HepG2 (cell line): ENCODE data around the gene TOMM40L. TPM values are rescaled to one million over a fixed set of nuclear protein-coding genes. Genes with fewer than 3 reads are reported as not detected.

ENCODE experiments used
- HNRNPLL ChIP-seq: fragments of 200-400 bp; formaldehyde crosslinking; IDR thresholded peaks from 2 replicates; pipeline ENCODE4 v1.6.1; 2017; ENCODE audit warnings: mild to moderate bottlenecking, low read depth, low read length; ENCODE audit not compliant: poor library complexity, severe bottlenecking
- HOXA5 ChIP-seq: sonication (generic); formaldehyde crosslinking; IDR thresholded peaks from 2 replicates; pipeline ENCODE4 v1.4.0; 2020; ENCODE audit warnings: missing genetic modification reagents
- JUN ChIP-seq: sonication (generic); formaldehyde crosslinking; IDR thresholded peaks from 2 replicates; pipeline ENCODE4 v1.4.0; 2020; ENCODE audit warnings: mild to moderate bottlenecking, missing genetic modification reagents
- MIXL1 ChIP-seq: IDR thresholded peaks from 2 replicates; pipeline ENCODE4 v1.6.1; 2016
- MTF1 ChIP-seq: sonication (generic); formaldehyde crosslinking; IDR thresholded peaks from 2 replicates; pipeline ENCODE4 v1.5.0; 2020; ENCODE audit warnings: missing genetic modification reagents
- NFE2L2 ChIP-seq: fragments of 150-350 bp; IDR thresholded peaks from 2 replicates; pipeline ENCODE4 v1.6.1; 2014; ENCODE audit warnings: low read length
- NR2F6 ChIP-seq, 2 experiments: IDR thresholded peaks; 2 replicates each; pipeline ENCODE4 v1.6.1; 2016; ENCODE audit warnings: antibody characterized with exemption in 1 of 2, mild to moderate bottlenecking in 1 of 2
- REPIN1 ChIP-seq: sonication (generic); formaldehyde crosslinking; IDR thresholded peaks from 2 replicates; pipeline ENCODE4 v1.8.0; 2022; ENCODE audit warnings: missing genetic modification reagents, low read depth, mild to moderate bottlenecking, borderline replicate concordance
- RNF2 ChIP-seq: fragments of 450-650 bp; conservative IDR thresholded peaks from 2 replicates; pipeline ENCODE4 v1.6.1; 2016; ENCODE audit warnings: low read depth
- SATB2 ChIP-seq: sonication (generic); formaldehyde crosslinking; IDR thresholded peaks from 2 replicates; pipeline ENCODE4 v1.5.0; 2020; ENCODE audit warnings: missing genetic modification reagents
- SP2 ChIP-seq: sonication (generic); formaldehyde crosslinking; IDR thresholded peaks from 2 replicates; pipeline ENCODE4 v1.5.1; 2020; ENCODE audit warnings: mild to moderate bottlenecking, missing genetic modification reagents
- TAF15 ChIP-seq: fragments of 200-400 bp; formaldehyde crosslinking; IDR thresholded peaks from one replicate; pipeline ENCODE4 v1.6.1; 2018; ENCODE audit warnings: mild to moderate bottlenecking, low read depth, low read length; ENCODE audit not compliant: poor library complexity, severe bottlenecking
- ZBTB38 ChIP-seq: sonication (generic); formaldehyde crosslinking; IDR thresholded peaks from 2 replicates; pipeline ENCODE4 v1.5.1; 2020; ENCODE audit warnings: mild to moderate bottlenecking, missing genetic modification reagents
- ZFP36L2 ChIP-seq: sonication (generic); formaldehyde crosslinking; IDR thresholded peaks from 2 replicates; pipeline ENCODE4 v1.4.0; 2020; ENCODE audit warnings: missing genetic modification reagents
- ZNF17 ChIP-seq: sonication (generic); formaldehyde crosslinking; IDR thresholded peaks from 2 replicates; pipeline ENCODE4 v1.5.0; 2020; ENCODE audit warnings: mild to moderate bottlenecking, missing genetic modification reagents
- ZNF264 ChIP-seq: sonication (generic); formaldehyde crosslinking; IDR thresholded peaks from 2 replicates; pipeline ENCODE4 v1.4.0; 2020; ENCODE audit warnings: missing genetic modification reagents
- ZNF274 ChIP-seq: sonication (generic); formaldehyde crosslinking; IDR thresholded peaks from 2 replicates; pipeline ENCODE4 v1.5.1; 2020; ENCODE audit warnings: mild to moderate bottlenecking, missing genetic modification reagents
- ZNF34 ChIP-seq: sonication (generic); formaldehyde crosslinking; IDR thresholded peaks from 2 replicates; pipeline ENCODE4 v1.4.0; 2020; ENCODE audit warnings: mild to moderate bottlenecking, missing genetic modification reagents, borderline replicate concordance
- ZNF383 ChIP-seq: sonication (generic); formaldehyde crosslinking; IDR thresholded peaks from 2 replicates; pipeline ENCODE4 v1.4.0; 2020; ENCODE audit warnings: missing genetic modification reagents, mild to moderate bottlenecking, borderline replicate concordance
- ZNF564 ChIP-seq: sonication (generic); formaldehyde crosslinking; IDR thresholded peaks from 2 replicates; pipeline ENCODE4 v1.8.1; 2023; ENCODE audit warnings: mild to moderate bottlenecking, missing genetic modification reagents
- ZNF766 ChIP-seq: sonication (generic); formaldehyde crosslinking; IDR thresholded peaks from 2 replicates; pipeline ENCODE4 v1.5.0; 2020; ENCODE audit warnings: missing genetic modification reagents, borderline replicate concordance
- polyA plus RNA-seq, 8 experiments: library from polyadenylated mRNA; depleted of rRNA in 3 of 8; stranded (reverse) in 7 of 8; unstranded in 1 of 8; fragments of >200 nt; fragmentation: Illumina TruSeq in 4 of 8; extraction: Trizol in 4 of 8; gene quantifications; 2 replicates each; pipeline versions ENCODE4 v1.2.1 to v1.2.3, GENCODE V29; 2011 to 2016; ENCODE audit warnings: low read depth in 4 of 8, missing spikeins in 1 of 8, mixed read lengths in 1 of 8; ENCODE audit not compliant: insufficient read depth in 1 of 8
- total RNA-seq, 5 experiments: library from RNA; depleted of rRNA; stranded (reverse); fragments of >200 nt; fragmentation: Illumina TruSeq; extraction: Trizol; gene quantifications; 2 replicates each; pipeline ENCODE4 v1.2.3, GENCODE V29; 2016; ENCODE audit warnings: low read depth in 1 of 5
- TF ChIP-seq, protein P1 (sequence below): sonication (generic); formaldehyde crosslinking; IDR thresholded peaks from 2 replicates; pipeline ENCODE4 v1.8.1; 2023; ENCODE audit warnings: mild to moderate bottlenecking, moderate library complexity, missing genetic modification reagents
- TF ChIP-seq, protein P2 (sequence below): sonication (generic); formaldehyde crosslinking; IDR thresholded peaks from 2 replicates; pipeline ENCODE4 v1.4.0; 2020; ENCODE audit warnings: missing genetic modification reagents, borderline replicate concordance
- TF ChIP-seq, protein P3 (sequence below): sonication (generic); formaldehyde crosslinking; IDR thresholded peaks from 2 replicates; pipeline ENCODE4 v1.8.0; 2022; ENCODE audit warnings: missing genetic modification reagents, mild to moderate bottlenecking, moderate library complexity, borderline replicate concordance
- TF ChIP-seq, protein P4 (sequence below): sonication (generic); formaldehyde crosslinking; IDR thresholded peaks from 2 replicates; pipeline ENCODE4 v1.8.0; 2022; ENCODE audit warnings: mild to moderate bottlenecking, missing genetic modification reagents, moderate library complexity

The TOMM40L gene
- total and polyA plus RNA-seq, 2 of the 13 experiments (the other 11 are each of a cell fraction or from before 2014, with no cell fraction given) = 14.1 to 26.2 TPM

DNA sequence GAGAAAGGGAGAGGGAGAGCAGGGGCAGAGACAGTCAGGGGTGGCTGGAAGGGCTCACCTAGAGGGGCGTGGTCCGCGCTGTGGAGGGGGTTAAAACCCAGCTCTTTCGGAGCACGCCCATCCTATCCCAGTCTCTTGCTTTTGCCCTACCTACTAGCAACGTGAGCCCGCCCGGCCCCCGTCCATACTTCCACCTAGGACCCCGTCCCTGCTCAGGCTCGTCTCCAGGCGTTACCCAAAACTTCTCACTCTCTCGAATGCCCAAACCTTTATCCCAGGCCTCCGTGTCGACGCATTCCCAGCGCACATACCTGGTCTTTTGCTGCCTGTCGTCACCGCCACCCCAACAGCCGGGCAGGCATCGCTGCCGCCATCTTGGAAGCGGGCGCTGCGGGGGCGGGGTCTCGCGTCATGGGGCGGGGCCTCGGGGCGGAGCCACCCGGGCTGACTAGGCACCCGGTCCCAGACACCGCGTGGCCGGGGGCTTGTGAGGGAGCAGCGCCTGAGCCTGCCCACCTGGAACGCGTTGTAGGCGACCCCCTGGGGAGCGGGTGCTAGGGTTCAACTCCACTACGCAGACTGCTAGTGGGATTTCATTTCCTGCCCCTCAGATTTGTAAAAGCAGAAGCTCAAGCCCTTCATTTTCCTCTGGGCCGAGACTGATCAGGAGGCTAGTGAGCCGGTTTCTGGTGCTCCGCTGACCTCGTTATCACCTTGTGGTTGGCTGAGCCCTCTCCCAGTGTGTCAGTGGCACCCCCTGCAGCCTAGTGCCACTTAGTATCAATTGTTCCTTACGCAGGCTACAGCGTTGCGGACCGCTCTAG lies 48.5 kb upstream of the TOMM40L start, which contains the start of gene B4GALT3 (continued):
- TF ChIP-seq SP2 (CRISPR knock-in tag) (no peak), ZFP36L2 (CRISPR knock-in tag) (peak; percentile 71; the same call in 1 of the 2 replicates), ZNF34 (CRISPR knock-in tag) (peak; percentile 95), ZNF264 (CRISPR knock-in tag) (peak; percentile 99), HNRNPLL (peak; percentile 57), MIXL1 (CRISPR knock-in tag) (peak; percentile 39; the same call in 1 of the 2 replicates), TAF15 (no peak), SATB2 (CRISPR knock-in tag) (0 out of 2 replicates have a peak, but pooled peaks have one; percentile 39), HOXA5 (CRISPR knock-in tag) (no peak), ZNF564 (CRISPR knock-in tag) (peak; percentile 42; the same call in 1 of the 2 replicates), ZNF17 (no peak), RNF2 (peak; percentile 79; the same call in 1 of the 2 replicates), ZNF274 (CRISPR knock-in tag) (peak; percentile 68; the same call in 1 of the 2 replicates), REPIN1 (no peak), MTF1 (no peak), ZNF383 (CRISPR knock-in tag) (no peak), NFE2L2 (no peak), ZNF766 (no peak), ZBTB38 (CRISPR knock-in tag) (peak; percentile 30; the same call in 1 of the 2 replicates), NR2F6 (IDR thresholded peaks at IDR 0.05) (no peak; the same call in none of the 2 replicates), NR2F6 (CRISPR knock-in tag; IDR thresholded peaks at IDR 0.05) (peak; percentile 71), JUN (CRISPR knock-in tag) (peak; percentile 55)
- TF ChIP-seq, protein P1, sequence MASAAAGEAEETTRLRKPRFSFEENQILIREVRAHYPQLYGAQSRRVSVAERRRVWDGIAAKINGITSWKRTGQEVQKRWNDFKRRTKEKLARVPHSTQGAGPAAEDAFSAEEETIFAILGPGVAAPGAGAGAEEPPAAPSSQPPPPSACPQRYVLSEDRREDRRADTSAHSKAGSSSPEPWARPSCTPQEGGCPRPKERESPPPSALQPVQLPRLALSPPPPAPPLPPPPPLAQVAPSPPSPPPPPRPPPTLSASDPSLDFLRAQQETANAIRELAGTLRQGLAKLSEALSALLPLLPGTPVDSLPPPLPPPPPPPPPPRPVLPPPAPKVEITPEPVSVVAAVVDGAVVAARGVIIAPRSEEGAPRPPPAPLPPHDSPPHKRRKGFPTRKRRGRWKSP = peak; percentile 84
- TF ChIP-seq, protein P2, sequence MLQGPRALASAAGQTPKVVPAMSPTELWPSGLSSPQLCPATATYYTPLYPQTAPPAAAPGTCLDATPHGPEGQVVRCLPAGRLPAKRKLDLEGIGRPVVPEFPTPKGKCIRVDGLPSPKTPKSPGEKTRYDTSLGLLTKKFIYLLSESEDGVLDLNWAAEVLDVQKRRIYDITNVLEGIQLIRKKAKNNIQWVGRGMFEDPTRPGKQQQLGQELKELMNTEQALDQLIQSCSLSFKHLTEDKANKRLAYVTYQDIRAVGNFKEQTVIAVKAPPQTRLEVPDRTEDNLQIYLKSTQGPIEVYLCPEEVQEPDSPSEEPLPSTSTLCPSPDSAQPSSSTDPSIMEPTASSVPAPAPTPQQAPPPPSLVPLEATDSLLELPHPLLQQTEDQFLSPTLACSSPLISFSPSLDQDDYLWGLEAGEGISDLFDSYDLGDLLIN (CRISPR knock-in tag) = no peak
- TF ChIP-seq, protein P3, sequence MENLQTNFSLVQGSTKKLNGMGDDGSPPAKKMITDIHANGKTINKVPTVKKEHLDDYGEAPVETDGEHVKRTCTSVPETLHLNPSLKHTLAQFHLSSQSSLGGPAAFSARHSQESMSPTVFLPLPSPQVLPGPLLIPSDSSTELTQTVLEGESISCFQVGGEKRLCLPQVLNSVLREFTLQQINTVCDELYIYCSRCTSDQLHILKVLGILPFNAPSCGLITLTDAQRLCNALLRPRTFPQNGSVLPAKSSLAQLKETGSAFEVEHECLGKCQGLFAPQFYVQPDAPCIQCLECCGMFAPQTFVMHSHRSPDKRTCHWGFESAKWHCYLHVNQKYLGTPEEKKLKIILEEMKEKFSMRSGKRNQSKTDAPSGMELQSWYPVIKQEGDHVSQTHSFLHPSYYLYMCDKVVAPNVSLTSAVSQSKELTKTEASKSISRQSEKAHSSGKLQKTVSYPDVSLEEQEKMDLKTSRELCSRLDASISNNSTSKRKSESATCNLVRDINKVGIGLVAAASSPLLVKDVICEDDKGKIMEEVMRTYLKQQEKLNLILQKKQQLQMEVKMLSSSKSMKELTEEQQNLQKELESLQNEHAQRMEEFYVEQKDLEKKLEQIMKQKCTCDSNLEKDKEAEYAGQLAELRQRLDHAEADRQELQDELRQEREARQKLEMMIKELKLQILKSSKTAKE (CRISPR knock-in tag) = 0 out of 2 replicates have a peak, but pooled peaks have one; percentile 33
- TF ChIP-seq, protein P4, sequence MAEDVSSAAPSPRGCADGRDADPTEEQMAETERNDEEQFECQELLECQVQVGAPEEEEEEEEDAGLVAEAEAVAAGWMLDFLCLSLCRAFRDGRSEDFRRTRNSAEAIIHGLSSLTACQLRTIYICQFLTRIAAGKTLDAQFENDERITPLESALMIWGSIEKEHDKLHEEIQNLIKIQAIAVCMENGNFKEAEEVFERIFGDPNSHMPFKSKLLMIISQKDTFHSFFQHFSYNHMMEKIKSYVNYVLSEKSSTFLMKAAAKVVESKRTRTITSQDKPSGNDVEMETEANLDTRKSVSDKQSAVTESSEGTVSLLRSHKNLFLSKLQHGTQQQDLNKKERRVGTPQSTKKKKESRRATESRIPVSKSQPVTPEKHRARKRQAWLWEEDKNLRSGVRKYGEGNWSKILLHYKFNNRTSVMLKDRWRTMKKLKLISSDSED (CRISPR knock-in tag) = no peak
